Right lobe of liver (tissue), 4 donors: ENCODE data around the gene MYLK.

Experiments
- POLR2A ChIP-seq: fragments of 450-650 bp; IDR thresholded peaks from one replicate; pipeline ENCODE4 v1.6.1; 2017; ENCODE audit warnings: antibody characterized with exemption, mild to moderate bottlenecking
- TF ChIP-seq, protein P1 (sequence below), 4 donors: fragments of 200-600 bp in 3 of 4; fragments of 450-650 bp in 1 of 4; IDR thresholded peaks; one replicate each; pipeline versions ENCODE4 v1.5.1 to v1.8.0; 2016 to 2022; ENCODE audit warnings: antibody characterized with exemption in 4 of 4, mild to moderate bottlenecking in 2 of 4
- donor health status: DM: no; HTN: no; CAD: no.
- donor health status: DM: no; HTN: no; CAD: no.
- donor health status: DM: no; HTN: yes; CAD: no.

DNA sequence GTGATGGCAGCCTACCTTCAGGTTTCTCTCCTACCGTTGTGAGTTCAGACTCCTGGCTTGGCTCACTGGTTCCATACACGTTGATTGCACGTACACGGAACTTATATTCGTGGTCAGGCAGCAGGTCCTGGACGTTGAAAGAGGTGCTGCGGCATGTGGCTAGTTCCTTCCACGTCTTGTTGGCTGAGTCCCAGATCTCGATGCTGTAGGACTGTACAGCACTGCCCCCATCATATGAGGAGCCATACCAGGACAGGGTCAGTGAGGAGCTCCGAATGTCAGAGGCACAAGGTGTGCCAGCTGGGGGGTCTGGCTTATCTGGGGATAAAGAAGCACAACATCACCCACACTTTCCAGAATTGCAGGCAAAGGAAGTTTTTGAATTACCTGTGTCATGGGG is 227.0 kb downstream of the MYLK start:
- TF ChIP-seq, protein P1, sequence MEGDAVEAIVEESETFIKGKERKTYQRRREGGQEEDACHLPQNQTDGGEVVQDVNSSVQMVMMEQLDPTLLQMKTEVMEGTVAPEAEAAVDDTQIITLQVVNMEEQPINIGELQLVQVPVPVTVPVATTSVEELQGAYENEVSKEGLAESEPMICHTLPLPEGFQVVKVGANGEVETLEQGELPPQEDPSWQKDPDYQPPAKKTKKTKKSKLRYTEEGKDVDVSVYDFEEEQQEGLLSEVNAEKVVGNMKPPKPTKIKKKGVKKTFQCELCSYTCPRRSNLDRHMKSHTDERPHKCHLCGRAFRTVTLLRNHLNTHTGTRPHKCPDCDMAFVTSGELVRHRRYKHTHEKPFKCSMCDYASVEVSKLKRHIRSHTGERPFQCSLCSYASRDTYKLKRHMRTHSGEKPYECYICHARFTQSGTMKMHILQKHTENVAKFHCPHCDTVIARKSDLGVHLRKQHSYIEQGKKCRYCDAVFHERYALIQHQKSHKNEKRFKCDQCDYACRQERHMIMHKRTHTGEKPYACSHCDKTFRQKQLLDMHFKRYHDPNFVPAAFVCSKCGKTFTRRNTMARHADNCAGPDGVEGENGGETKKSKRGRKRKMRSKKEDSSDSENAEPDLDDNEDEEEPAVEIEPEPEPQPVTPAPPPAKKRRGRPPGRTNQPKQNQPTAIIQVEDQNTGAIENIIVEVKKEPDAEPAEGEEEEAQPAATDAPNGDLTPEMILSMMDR (IDR thresholded peaks at IDR 0.05): no peak
- TF ChIP-seq POLR2A: no peak
